ENCODE results near the gene ATG3. TPM values are rescaled to one million over a fixed set of nuclear protein-coding genes. Genes with fewer than 3 reads are reported as not detected.

ATG3 gene
- total RNA-seq, 1 experiment from 2014 or later, result 54.6 TPM

GRCh38 chr3:112484352-112484751 lies 77.4 kb downstream of the ATG3 start:
- no peaks in the 10 kb centered on the region for H3K36me3 Mint-ChIP-seq (ENCODE audit: insufficient read depth, unreplicated experiment)
- DNase-seq, result no peak
- intact Hi-C loops (cut with micrococcal nuclease; ENCODE audit: unreplicated experiment), result no loop called here
- H3K9me3 Mint-ChIP-seq (ENCODE audit: low read depth, unreplicated experiment), result no peaks in the 10 kb centered on the region
- H3K27me3 Mint-ChIP-seq (ENCODE audit: unreplicated experiment), result no peaks in the 10 kb centered on the region
- BruUV-seq (replicated peaks), result no TSS peak
- no peak overlapping the region for H3K4me3 Mint-ChIP-seq (ENCODE audit: low read depth, unreplicated experiment)
- CTCF ChIA-PET, result interaction anchor here (0.6 kb wide), 1 partner anchor 163 kb away, joined by 3 read pairs; no protein-coding TSS in a partner anchor
- H3K4me1 Mint-ChIP-seq (ENCODE audit: low read depth, unreplicated experiment), result no peaks in the 10 kb centered on the region
- no peak overlapping the region for H3K27ac Mint-ChIP-seq (ENCODE audit: unreplicated experiment)
- TF ChIP-seq, protein P1, sequence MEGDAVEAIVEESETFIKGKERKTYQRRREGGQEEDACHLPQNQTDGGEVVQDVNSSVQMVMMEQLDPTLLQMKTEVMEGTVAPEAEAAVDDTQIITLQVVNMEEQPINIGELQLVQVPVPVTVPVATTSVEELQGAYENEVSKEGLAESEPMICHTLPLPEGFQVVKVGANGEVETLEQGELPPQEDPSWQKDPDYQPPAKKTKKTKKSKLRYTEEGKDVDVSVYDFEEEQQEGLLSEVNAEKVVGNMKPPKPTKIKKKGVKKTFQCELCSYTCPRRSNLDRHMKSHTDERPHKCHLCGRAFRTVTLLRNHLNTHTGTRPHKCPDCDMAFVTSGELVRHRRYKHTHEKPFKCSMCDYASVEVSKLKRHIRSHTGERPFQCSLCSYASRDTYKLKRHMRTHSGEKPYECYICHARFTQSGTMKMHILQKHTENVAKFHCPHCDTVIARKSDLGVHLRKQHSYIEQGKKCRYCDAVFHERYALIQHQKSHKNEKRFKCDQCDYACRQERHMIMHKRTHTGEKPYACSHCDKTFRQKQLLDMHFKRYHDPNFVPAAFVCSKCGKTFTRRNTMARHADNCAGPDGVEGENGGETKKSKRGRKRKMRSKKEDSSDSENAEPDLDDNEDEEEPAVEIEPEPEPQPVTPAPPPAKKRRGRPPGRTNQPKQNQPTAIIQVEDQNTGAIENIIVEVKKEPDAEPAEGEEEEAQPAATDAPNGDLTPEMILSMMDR (IDR thresholded peaks at IDR 0.05; ENCODE audit: unreplicated experiment), result no peak

DNA sequence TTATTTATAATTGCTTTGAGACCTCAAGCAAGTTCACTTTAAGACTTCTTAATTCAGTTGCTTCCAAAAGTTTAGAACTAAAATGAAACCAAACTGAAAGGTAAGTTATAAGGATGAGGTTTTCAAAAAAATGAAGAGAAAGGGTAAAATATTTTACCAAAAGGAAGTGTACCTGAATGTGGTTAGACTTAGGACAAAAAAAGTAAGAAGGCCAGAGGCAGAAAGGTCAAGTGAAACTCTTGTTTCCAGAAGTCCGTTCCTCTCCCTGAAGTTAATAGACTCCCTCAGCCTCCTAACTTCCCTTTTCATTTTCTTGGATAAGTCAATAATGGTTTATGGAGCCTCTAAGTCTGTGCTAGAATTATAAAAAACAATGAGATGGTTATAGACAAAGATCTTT lies 79.1 kb downstream of the ATG3 start:
- intact Hi-C loops (cut with micrococcal nuclease; ENCODE audit: unreplicated experiment), result no loop called here
- Mint-ChIP-seq H3K27me3 (ENCODE audit: unreplicated experiment) (no peaks in the 10 kb centered on the region), H3K4me3 (ENCODE audit: low read depth, unreplicated experiment) (no peak overlapping the region)

More for the DNA sequence above, 79.1 kb downstream of the ATG3 start:
- CTCF ChIA-PET, result no interaction called here
- TF ChIP-seq, protein P1 (IDR thresholded peaks at IDR 0.05; ENCODE audit: unreplicated experiment), result no peak
- DNase-seq, result no peak
- Mint-ChIP-seq H3K4me1 (ENCODE audit: low read depth, unreplicated experiment) (no peaks in the 10 kb centered on the region), H3K27ac (ENCODE audit: unreplicated experiment) (no peak overlapping the region), H3K36me3 (ENCODE audit: insufficient read depth, unreplicated experiment) (no peaks in the 10 kb centered on the region), H3K9me3 (ENCODE audit: low read depth, unreplicated experiment) (no peaks in the 10 kb centered on the region)
- BruUV-seq (replicated peaks), result no TSS peak

Other genes starting within 250 kb of the ATG3 start
- gene CD200, start 228.8 kb downstream of the ATG3 start, total RNA-seq (2022), result not detected in 2 replicates
- gene BTLA, start 62.5 kb downstream of the ATG3 start, total RNA-seq (2022), result not detected in 2 replicates
- 18.9 and 21.7 TPM in 2 replicates for gene SLC35A5, start 83 bp upstream of the ATG3 start, total RNA-seq (2022)
- gene CCDC80, start 79.2 kb upstream of the ATG3 start, total RNA-seq (2022), result 0.39 and 1.1 TPM in 2 replicates